GM12873 (cell line): ENCODE results near the gene VASN.

ENCODE experiments used
- CTCF ChIP-seq: IDR thresholded peaks from 2 replicates; pipeline ENCODE4 v1.5.1; 2012; ENCODE audit warnings: low read depth, mild to moderate bottlenecking, moderate library complexity, low read length, control low read depth; ENCODE audit not compliant: insufficient read depth; ENCODE audit errors: missing control alignments

Gene VASN

GRCh38 chr16:4384509-4384942 is 12.9 kb downstream of the VASN start:
- no peak for TF ChIP-seq CTCF

- TF ChIP-seq CTCF, result no peak
Observed at GRCh38 chr16:4385066-4385788, 13.6 kb downstream of the VASN start.

GRCh38 chr16:4385789-4386450 is 14.3 kb downstream of the VASN start:
- TF ChIP-seq CTCF, result no peak

- no peak for TF ChIP-seq CTCF
Observed at GRCh38 chr16:4386451-4386805, 14.8 kb downstream of the VASN start.

GRCh38 chr16:4386951-4387565 is 15.4 kb downstream of the VASN start:
- no peak for TF ChIP-seq CTCF

GRCh38 chr16:4387781-4388180 is 16.1 kb downstream of the VASN start:
- TF ChIP-seq CTCF, result no peak

- no peak for TF ChIP-seq CTCF
Observed at GRCh38 chr16:4388271-4389021, 16.8 kb downstream of the VASN start.
